Measurements from ENCODE around the gene RAPGEF2. TPM values are rescaled to one million over a fixed set of nuclear protein-coding genes. Genes with fewer than 3 reads are reported as not detected.

Gene RAPGEF2
- total RNA-seq, 4 donors from 2014 or later = 47.2 to 105 (median 50.2) TPM

DNA sequence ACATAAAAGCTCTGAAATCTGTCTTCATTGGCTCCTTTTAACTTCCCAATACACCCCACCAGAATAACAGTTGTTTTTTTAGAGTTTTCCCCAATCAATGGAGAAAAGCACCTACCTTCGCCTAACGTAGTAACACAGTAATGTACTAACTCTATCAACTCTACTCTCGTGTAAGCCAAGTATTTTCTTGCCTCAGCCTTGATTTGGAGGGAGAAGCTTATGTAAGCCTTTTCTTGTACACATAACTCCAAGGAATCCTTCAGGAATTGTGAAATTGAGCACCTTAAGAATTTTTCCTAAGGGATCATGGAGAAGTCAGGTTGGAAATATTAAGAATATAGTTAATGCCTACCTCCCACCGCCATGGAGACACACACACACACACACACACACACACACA is 181.2 kb downstream of the RAPGEF2 start:
- TF ChIP-seq, protein P1, sequence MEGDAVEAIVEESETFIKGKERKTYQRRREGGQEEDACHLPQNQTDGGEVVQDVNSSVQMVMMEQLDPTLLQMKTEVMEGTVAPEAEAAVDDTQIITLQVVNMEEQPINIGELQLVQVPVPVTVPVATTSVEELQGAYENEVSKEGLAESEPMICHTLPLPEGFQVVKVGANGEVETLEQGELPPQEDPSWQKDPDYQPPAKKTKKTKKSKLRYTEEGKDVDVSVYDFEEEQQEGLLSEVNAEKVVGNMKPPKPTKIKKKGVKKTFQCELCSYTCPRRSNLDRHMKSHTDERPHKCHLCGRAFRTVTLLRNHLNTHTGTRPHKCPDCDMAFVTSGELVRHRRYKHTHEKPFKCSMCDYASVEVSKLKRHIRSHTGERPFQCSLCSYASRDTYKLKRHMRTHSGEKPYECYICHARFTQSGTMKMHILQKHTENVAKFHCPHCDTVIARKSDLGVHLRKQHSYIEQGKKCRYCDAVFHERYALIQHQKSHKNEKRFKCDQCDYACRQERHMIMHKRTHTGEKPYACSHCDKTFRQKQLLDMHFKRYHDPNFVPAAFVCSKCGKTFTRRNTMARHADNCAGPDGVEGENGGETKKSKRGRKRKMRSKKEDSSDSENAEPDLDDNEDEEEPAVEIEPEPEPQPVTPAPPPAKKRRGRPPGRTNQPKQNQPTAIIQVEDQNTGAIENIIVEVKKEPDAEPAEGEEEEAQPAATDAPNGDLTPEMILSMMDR (IDR thresholded peaks at IDR 0.05) = no peak
- DNase-seq (ENCODE audit: low spot score) = no peak
- ATAC-seq (ENCODE audit: low FRiP score) = peak; percentile 85

DNA sequence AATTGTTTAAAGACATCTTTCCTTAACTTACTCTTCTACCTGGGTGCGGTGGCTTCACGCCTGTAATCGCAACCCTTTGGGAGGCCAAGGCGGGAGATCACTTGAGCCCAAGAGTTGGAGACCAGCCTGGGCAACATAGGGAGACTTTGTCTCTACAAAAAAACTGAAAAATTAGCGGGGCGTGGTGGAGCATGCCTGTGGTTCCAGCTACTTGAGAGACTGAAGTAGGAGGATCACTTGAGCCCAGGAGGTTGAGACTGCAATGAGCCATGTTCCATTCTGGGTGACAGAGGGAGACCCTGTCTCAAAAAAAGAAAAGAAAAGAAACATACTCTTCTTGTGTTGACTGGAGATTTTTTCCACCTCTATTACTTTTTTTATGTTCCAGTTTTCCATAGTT is 181.9 kb downstream of the RAPGEF2 start:
- DNase-seq (ENCODE audit: low spot score) (no peak), ATAC-seq (ENCODE audit: low FRiP score) (no peak)
- TF ChIP-seq, protein P1 (IDR thresholded peaks at IDR 0.05) = no peak

DNA sequence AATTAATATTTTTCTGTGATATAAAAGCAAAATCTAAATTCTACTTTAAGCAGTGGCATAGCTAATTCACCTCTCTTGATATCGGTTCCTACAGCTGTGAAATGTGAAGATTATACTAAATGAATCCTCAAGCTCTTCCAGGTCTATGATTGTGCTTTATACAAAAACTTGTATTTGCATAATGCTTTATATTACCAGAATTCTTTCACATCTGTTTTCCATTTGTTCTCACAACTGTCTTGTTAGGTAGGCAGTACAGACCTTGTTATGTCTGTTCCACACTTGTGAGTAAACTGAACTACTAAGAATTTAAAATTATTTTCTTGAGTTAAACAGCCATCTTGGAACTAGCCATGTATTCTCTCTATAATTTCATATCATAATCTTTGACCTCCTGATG is 184.9 kb downstream of the RAPGEF2 start:
- TF ChIP-seq, protein P1 (IDR thresholded peaks at IDR 0.05) = no peak
- no peak for DNase-seq (ENCODE audit: low spot score)
- no peak for ATAC-seq (ENCODE audit: low FRiP score)

DNA sequence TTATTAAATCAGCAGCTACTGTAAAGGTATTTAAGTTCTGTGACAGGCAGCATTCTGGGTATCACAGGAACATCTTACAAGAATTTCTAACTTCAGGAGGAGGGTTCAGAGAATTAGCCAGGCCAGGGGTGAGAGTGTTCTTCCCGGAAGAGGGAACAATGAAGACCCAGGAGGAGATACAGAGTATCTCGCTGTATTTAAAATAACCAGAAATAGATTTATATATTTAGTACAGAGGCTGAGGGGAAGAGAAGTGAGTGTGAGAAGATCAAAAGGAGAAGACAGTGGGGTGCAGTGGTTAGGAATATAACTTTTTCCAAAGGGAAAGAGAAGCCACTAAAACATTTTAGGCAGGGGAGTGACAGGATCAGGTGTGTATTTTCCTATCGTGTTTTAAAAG is 186.8 kb downstream of the RAPGEF2 start:
- no peak for ATAC-seq (ENCODE audit: low FRiP score)
- DNase-seq (ENCODE audit: low spot score) = no peak

DNA sequence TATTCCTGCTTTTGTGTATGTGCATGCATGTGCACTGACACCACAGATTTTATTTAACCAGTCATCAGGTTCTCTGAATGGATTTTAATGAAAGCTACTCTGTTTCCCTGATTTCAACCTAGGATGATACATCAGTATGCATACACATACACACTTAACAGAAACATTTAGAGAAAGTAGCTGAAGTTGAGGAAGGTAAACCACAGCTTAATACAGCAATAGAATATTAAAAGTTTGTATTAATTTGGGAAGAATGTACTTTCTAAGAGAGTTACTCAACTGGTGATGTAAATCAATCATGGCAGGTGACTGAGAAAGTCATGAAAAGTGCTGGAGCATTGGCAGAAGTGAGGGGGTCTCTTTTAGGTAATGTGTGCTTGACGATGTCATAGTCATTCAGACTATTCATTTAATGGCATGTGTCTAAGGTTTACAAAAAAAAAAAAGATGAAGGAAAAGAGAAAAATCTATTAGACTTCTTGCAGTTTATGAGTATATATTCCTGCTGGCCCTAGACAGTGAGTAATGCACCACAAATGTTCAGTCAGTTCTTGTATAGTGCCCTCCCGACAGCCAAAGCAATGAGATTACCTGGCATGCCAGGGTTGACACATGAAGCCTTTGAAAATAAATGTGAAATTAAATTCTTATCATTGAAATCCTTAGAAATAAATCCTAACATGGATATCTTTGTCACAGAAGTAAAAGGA is 187.6 kb downstream of the RAPGEF2 start:
- TF ChIP-seq, protein P1 (IDR thresholded peaks at IDR 0.05) = no peak
- ATAC-seq (ENCODE audit: low FRiP score) (no peak), DNase-seq (ENCODE audit: low spot score) (no peak)

More for the DNA sequence above, 186.8 kb downstream of the RAPGEF2 start:
- TF ChIP-seq, protein P1 (IDR thresholded peaks at IDR 0.05) = no peak

DNA sequence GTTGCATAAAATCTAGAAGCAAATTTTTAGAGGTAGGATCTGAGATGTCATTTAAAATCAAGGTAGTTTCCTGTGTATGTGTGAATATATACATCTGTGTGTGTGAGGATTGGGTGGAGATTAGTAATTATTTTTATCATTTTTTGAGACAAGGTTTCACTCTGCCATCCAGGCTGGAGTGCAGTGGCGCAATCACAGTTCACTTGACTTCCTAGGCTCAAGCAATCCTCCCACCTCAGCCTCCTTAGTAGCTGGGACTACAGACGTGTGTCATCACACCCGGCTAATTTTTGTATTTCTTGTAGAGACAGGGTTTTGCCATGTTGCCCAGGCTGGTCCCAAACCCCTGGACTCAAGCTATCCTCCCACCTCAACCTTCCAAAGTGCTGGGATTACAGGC is 188.3 kb downstream of the RAPGEF2 start:
- ATAC-seq (ENCODE audit: low FRiP score) = no peak
- TF ChIP-seq, protein P1 (IDR thresholded peaks at IDR 0.05) = no peak

More for the DNA sequence above, 188.3 kb downstream of the RAPGEF2 start:
- DNase-seq (ENCODE audit: low spot score) = no peak
